Measurements from ENCODE around the gene PKDREJ. TPM values are rescaled to one million over a fixed set of nuclear protein-coding genes. Genes with fewer than 3 reads are reported as not detected.

The PKDREJ gene
- polyA plus RNA-seq, 1 of the 3 experiments (the other 2 are of a cell fraction), result not detected

DNA sequence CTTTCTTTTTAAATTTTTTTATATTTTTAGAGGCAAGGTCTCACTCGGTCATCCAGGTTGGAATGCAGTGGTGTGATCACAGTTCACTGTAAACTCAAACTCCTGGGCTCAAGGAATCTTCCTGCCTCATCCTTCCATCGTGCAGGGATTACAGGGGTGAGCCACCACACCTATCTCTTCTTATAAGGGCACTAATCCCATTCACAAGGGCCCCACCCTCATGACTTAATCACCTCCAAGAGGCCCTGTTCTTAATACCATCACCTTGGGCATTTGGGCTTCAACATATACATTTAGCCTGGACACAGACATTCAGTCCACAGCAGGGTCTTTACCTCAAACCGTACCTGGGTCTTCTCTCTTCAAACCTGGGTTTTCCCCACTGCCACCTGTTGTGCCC lies 29.0 kb upstream of the PKDREJ start:
- no peak overlapping the region for H2AFZ ChIP-seq (ENCODE audit: low read depth)
- no peak overlapping the region for H3K4me2 ChIP-seq
- H3K4me1 ChIP-seq (ENCODE audit: control insufficient read depth in 1 of 2, insufficient read depth in 2 of 2, low read depth in 1 of 2, low read length in 1 of 2), result peaks cover 5 to 12% of the 10 kb centered on the region in 2 experiments; a peak in 2 of 4 replicates
- H3F3A ChIP-seq (replicated peaks; ENCODE audit: insufficient read depth), result peaks cover 4% of the 10 kb centered on the region
- H3K27me3 ChIP-seq (ENCODE audit: insufficient read depth), result no peaks in the 10 kb centered on the region
- no peak for TF ChIP-seq EP300 (IDR thresholded peaks at IDR 0.05; ENCODE audit: borderline replicate concordance in 1 of 2, low read depth in 1 of 2, low read length in 1 of 2)
- TF ChIP-seq TCF12 (IDR thresholded peaks at IDR 0.05), result no peak
- TF ChIP-seq ELF1 (IDR thresholded peaks at IDR 0.05), result no peak
- TF ChIP-seq FOXM1 (IDR thresholded peaks at IDR 0.05; ENCODE audit: low read depth), result no peak
- no peak for TF ChIP-seq NRF1 (IDR thresholded peaks at IDR 0.05; ENCODE audit: low read depth, low read length)
- no peak for TF ChIP-seq TAF1 (IDR thresholded peaks at IDR 0.05; ENCODE audit: borderline replicate concordance, low read depth, low read length)
- no peak for TF ChIP-seq RCOR1 (IDR thresholded peaks at IDR 0.05; ENCODE audit: low read length)
- no peak for TF ChIP-seq FOXJ3 (CRISPR knock-in tag; IDR thresholded peaks at IDR 0.05)
- no peak for DNase-seq
- H3K79me2 ChIP-seq (ENCODE audit: insufficient read depth), result peaks cover 4% of the 10 kb centered on the region; the same call in 1 of the 2 replicates
- ChIA-PET CTCF (no interaction called here), POLR2A (no interaction called here)
- H4K20me1 ChIP-seq (ENCODE audit: insufficient read depth), result no peaks in the 10 kb centered on the region
- H3K36me3 ChIP-seq (replicated peaks in 1 of 2; ENCODE audit: control insufficient read depth in 1 of 2, insufficient read depth in 2 of 2, low read length in 1 of 2), result peaks cover 9 to 18% of the 10 kb centered on the region in 2 experiments
- no peak overlapping the region for H3K27ac ChIP-seq (ENCODE audit: low read depth in 2 of 2, low read length in 1 of 2)
- no peaks in the 10 kb centered on the region for H3K9me2 ChIP-seq
- no peaks in the 10 kb centered on the region for H3K9me3 ChIP-seq
- WGBS (ENCODE audit: low lambda C conversion rate), result 95% methylated on average over 3 of the region's 3 CpGs
- no peak overlapping the region for H3K4me3 ChIP-seq (ENCODE audit: low read depth in 2 of 2, low read length in 1 of 2)
- H3K9ac ChIP-seq, result no peak overlapping the region

DNA sequence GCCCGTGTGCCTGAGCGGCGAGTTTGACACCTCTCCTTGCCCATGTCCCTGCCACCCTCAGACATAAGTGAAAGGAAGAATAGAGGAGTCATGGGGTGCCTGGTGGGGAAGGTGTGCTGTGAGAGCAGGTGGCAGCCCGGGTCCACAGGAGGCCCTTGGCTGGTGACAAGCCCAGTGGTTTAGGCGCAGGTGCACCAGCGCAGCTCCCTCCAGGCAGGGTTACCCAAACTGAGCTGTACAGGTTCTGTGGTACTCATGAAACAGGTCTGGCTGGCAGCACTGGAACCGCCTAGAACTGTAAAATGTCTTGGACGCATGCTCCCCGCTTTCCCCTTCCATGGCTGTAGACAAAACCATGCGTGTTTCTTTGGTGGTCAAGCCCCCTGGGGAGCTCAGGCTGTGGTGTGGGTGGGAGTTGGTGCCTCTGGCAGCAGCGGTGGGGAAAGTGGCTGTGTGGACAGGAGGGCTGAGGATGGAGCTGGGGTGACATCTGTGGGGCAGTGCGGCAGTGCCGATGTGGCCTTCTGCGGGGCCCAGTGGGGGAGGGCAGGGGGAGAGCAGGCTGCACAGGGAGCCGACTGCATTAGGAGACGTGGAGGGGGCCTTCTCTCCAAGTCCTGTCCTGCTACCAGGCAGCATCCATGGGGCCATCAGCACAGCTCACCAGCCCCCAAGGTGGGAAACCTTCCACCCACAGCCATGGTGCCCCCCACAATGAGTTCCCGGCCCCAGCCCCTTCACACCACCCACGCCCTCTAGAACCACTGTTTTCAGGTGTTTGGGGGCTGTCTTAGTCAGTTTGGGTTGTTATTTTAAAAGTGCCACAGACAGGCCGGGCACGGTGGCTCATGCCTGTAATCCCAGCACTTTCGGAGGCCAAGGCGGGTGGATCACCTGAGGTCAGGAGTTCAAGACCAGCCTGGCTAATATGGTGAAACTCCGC lies 28.0 kb upstream of the PKDREJ start:
- ChIA-PET CTCF (interaction anchor here (0.9 to 1.0 kb wide), 2 partner anchors 168 to 169 kb away, joined by 3 to 5 read pairs; no protein-coding TSS in a partner anchor), POLR2A (interaction anchor here (1.1 to 1.5 kb wide), 3 partner anchors 10 to 142 kb away, joined by 3 to 5 read pairs (median 3); partner anchors contain the start of gene CDPF1)
- no peak overlapping the region for H3K4me3 ChIP-seq (ENCODE audit: low read depth in 2 of 2, low read length in 1 of 2)
- H3K4me2 ChIP-seq, result no peak overlapping the region
- DNase-seq, result no peak
- H3K79me2 ChIP-seq (ENCODE audit: insufficient read depth), result no peaks in the 10 kb centered on the region
- WGBS (ENCODE audit: low lambda C conversion rate), result 97% methylated on average over 14 of the region's 23 CpGs
- H3F3A ChIP-seq (replicated peaks; ENCODE audit: insufficient read depth), result peaks cover 4% of the 10 kb centered on the region
- TF ChIP-seq, protein P1, sequence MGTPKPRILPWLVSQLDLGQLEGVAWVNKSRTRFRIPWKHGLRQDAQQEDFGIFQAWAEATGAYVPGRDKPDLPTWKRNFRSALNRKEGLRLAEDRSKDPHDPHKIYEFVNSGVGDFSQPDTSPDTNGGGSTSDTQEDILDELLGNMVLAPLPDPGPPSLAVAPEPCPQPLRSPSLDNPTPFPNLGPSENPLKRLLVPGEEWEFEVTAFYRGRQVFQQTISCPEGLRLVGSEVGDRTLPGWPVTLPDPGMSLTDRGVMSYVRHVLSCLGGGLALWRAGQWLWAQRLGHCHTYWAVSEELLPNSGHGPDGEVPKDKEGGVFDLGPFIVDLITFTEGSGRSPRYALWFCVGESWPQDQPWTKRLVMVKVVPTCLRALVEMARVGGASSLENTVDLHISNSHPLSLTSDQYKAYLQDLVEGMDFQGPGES (IDR thresholded peaks at IDR 0.05; ENCODE audit: low read depth, low read length), result no peak
- no peak for TF ChIP-seq REST (IDR thresholded peaks at IDR 0.05; ENCODE audit: low read depth, low read length)
- H3K27me3 ChIP-seq (ENCODE audit: insufficient read depth), result no peaks in the 10 kb centered on the region
- no peaks in the 10 kb centered on the region for H4K20me1 ChIP-seq (ENCODE audit: insufficient read depth)
- no peak overlapping the region for H3K27ac ChIP-seq (ENCODE audit: low read depth in 2 of 2, low read length in 1 of 2)
- H2AFZ ChIP-seq (ENCODE audit: low read depth), result no peak overlapping the region
- H3K4me1 ChIP-seq (ENCODE audit: control insufficient read depth in 1 of 2, insufficient read depth in 2 of 2, low read depth in 1 of 2, low read length in 1 of 2), result peaks cover 3 to 8% of the 10 kb centered on the region in 2 experiments; a peak in 2 of 4 replicates
- no peaks in the 10 kb centered on the region for H3K9me2 ChIP-seq
- H3K9ac ChIP-seq, result no peak overlapping the region
- H3K9me3 ChIP-seq, result no peaks in the 10 kb centered on the region
- peaks cover 9 to 22% of the 10 kb centered on the region in 2 experiments for H3K36me3 ChIP-seq (replicated peaks in 1 of 2; ENCODE audit: control insufficient read depth in 1 of 2, insufficient read depth in 2 of 2, low read length in 1 of 2)
